GM12878 (cell line): ENCODE data around the gene GABARAPL2. TPM values are rescaled to one million over a fixed set of nuclear protein-coding genes. Genes with fewer than 3 reads are reported as not detected.

ENCODE experiments used
- ATAC-seq: fragments of 200-7000 bp; cut with Tn5 transposase; 3 replicates; pipeline ENCODE4 v1.9.1; 2020; ENCODE audit warnings: mild to moderate bottlenecking, moderate library complexity
- BruUV-seq: library from RNA; stranded (reverse); fragments of 400-500 nt; replicated peaks from 2 replicates; lab custom pipeline; 2021; lab: Mats Ljungman, UMichigan
- CTCF ChIA-PET: fragments of 300-600 bp; sonication (Branson Sonifier 250); formaldehyde crosslinking; extraction: SDS; loops from one replicate; lab custom pipeline; 2021; ENCODE audit warnings: inconsistent platforms; lab: Yijun Ruan, JAX
- POLR2A ChIA-PET: fragments of 350-600 bp; formaldehyde crosslinking; extraction: SDS; loops from one replicate; lab custom pipeline; 2021; ENCODE audit warnings: inconsistent platforms; lab: Charles Lee
- RAD21 ChIA-PET: fragments of 300-600 bp; sonication (Branson Sonifier 250); formaldehyde crosslinking; loops from one replicate; lab custom pipeline; 2023; ENCODE audit warnings: antibody characterized with exemption; ENCODE audit not compliant: unreplicated experiment; lab: Charles Lee
- SMC1A ChIA-PET: fragments of 300-600 bp; sonication (Branson Sonifier 250); formaldehyde crosslinking; loops from one replicate; lab custom pipeline; 2023; ENCODE audit not compliant: unreplicated experiment, uncharacterized antibody; lab: Charles Lee
- DNase-seq: peaks from one replicate; pipeline ENCODE4 v3.0.0-alpha.2; 2011; ENCODE audit warnings: low read depth, low spot score
- FAIRE-seq: peaks from 3 replicates; lab custom pipeline; 2011; peaks lifted over from hg19 to GRCh38; lab: Jason Lieb, UNC
- H2AFZ ChIP-seq: 2 replicates; pipeline ENCODE4 v1.6.0; 2011; ENCODE audit warnings: low read depth, low read length, control low read depth; ENCODE audit not compliant: control insufficient read depth
- H3K27ac ChIP-seq: 2 replicates; pipeline ENCODE4 v1.5.1; 2011; ENCODE audit warnings: control low read depth; ENCODE audit not compliant: control insufficient read depth, insufficient read depth
- H3K27me3 ChIP-seq, 2 experiments: replicated peaks in 1 of 2; 2 replicates each; pipeline versions ENCODE4 v1.6.0 to v1.6.1; 2011; ENCODE audit warnings: low read length in 1 of 2; ENCODE audit not compliant: control insufficient read depth in 2 of 2, insufficient read depth in 2 of 2
- H3K36me3 ChIP-seq, 2 experiments: 2 replicates each; pipeline ENCODE4 v1.5.1; 2011; ENCODE audit warnings: low read length in 1 of 2; ENCODE audit not compliant: control insufficient read depth in 2 of 2, insufficient read depth in 2 of 2
- H3K4me1 ChIP-seq: 2 replicates; pipeline ENCODE4 v1.6.1; 2011; ENCODE audit warnings: mild to moderate bottlenecking, low read length, moderate library complexity, mixed read lengths; ENCODE audit not compliant: control insufficient read depth, insufficient read depth
- H3K4me2 ChIP-seq: 2 replicates; pipeline ENCODE4 v1.6.0; 2011; ENCODE audit warnings: control low read depth; ENCODE audit not compliant: control insufficient read depth, insufficient read depth
- H3K4me3 ChIP-seq: fragments of 200-600 bp; sonication (generic); 2 replicates; pipeline ENCODE4 v1.5.1; 2016
- H3K79me2 ChIP-seq: 2 replicates; pipeline ENCODE4 v1.6.0; 2011; ENCODE audit warnings: low read length; ENCODE audit not compliant: control insufficient read depth, insufficient read depth
- H3K9ac ChIP-seq: 2 replicates; pipeline ENCODE4 v1.8.0; 2011; ENCODE audit warnings: low read length, control low read depth, mixed read lengths; ENCODE audit not compliant: control insufficient read depth, insufficient read depth
- H3K9me3 ChIP-seq: replicated peaks from 3 replicates; pipeline ENCODE4 v1.5.1; 2011; ENCODE audit warnings: mild to moderate bottlenecking, low read length; ENCODE audit not compliant: control insufficient read depth, insufficient read depth
- H4K20me1 ChIP-seq: 2 replicates; pipeline ENCODE4 v1.6.0; 2011; ENCODE audit not compliant: control insufficient read depth, insufficient read depth
- CHD2 ChIP-seq: IDR thresholded peaks from 2 replicates; pipeline ENCODE4 v1.6.1; 2011; ENCODE audit warnings: low read depth, low read length, improper control_type of control experiment, borderline replicate concordance
- ESRRA ChIP-seq: IDR thresholded peaks from 2 replicates; pipeline ENCODE4 v1.6.1; 2012; ENCODE audit warnings: mild to moderate bottlenecking, low read length, improper control_type of control experiment
- IKZF1 ChIP-seq: fragments of 450-650 bp; conservative IDR thresholded peaks from 2 replicates; pipeline ENCODE4 v1.6.1; 2017; ENCODE audit warnings: antibody characterized with exemption, mild to moderate bottlenecking
- IKZF2 ChIP-seq, 2 experiments: fragments of 450-650 bp; IDR thresholded peaks; 2 replicates each; pipeline ENCODE4 v1.6.1; 2017; ENCODE audit warnings: mild to moderate bottlenecking in 2 of 2, moderate library complexity in 2 of 2
- JUND ChIP-seq: IDR thresholded peaks from 2 replicates; pipeline ENCODE4 v1.6.1; 2012; ENCODE audit warnings: low read depth, mild to moderate bottlenecking, low read length, improper control_type of control experiment, moderate library complexity
- KDM1A ChIP-seq: fragments of 200-600 bp; sonication (generic); IDR thresholded peaks from 2 replicates; pipeline ENCODE4 v1.6.1; 2016; ENCODE audit warnings: borderline replicate concordance
- MYC ChIP-seq: IDR thresholded peaks from 2 replicates; pipeline ENCODE4 v1.6.1; 2011; ENCODE audit warnings: mild to moderate bottlenecking, low read length, moderate library complexity, inconsistent platforms; ENCODE audit not compliant: insufficient read depth, insufficient replicate concordance, insufficient read length, severe bottlenecking
- NRF1 ChIP-seq: conservative IDR thresholded peaks from 2 replicates; pipeline ENCODE4 v1.6.1; 2011; ENCODE audit warnings: mild to moderate bottlenecking, low read depth, low read length, improper control_type of control experiment
- RBBP5 ChIP-seq: fragments of 200-600 bp; sonication (generic); conservative IDR thresholded peaks from 2 replicates; pipeline ENCODE4 v1.6.1; 2016
- SIX5 ChIP-seq: IDR thresholded peaks from 2 replicates; pipeline ENCODE4 v1.6.1; 2011; ENCODE audit warnings: mild to moderate bottlenecking, low read depth, low read length, moderate library complexity; ENCODE audit not compliant: severe bottlenecking
- TCF7 ChIP-seq: IDR thresholded peaks from 2 replicates; pipeline ENCODE4 v1.6.1; 2014; ENCODE audit warnings: antibody characterized with exemption, borderline replicate concordance
- ZNF217 ChIP-seq: fragments of 450-650 bp; IDR thresholded peaks from 2 replicates; pipeline ENCODE4 v1.6.1; 2017; ENCODE audit warnings: antibody characterized with exemption, mild to moderate bottlenecking
- WGBS: methylation state at CpG from one replicate; pipeline ENCODE4 v1.1.6; 2016; ENCODE audit warnings: low lambda C conversion rate; ENCODE audit not compliant: insufficient replicate concordance, insufficient coverage; ENCODE audit errors: missing lambda C conversion rate; 5-methylcytosine and 5-hydroxymethylcytosine counted together
- in situ Hi-C: fragments of 300-500 bp; cut with MboI; formaldehyde crosslinking; loops from 9 replicates; pipeline ENCODE4 v1.14.3; 2018; ENCODE audit warnings: mixed read lengths
- intact Hi-C: fragments of 100-400 bp; cut with micrococcal nuclease; formaldehyde crosslinking; loops from one replicate; pipeline ENCODE4 v1.14.2; 2022; ENCODE audit not compliant: unreplicated experiment
- polyA plus RNA-seq, 11 experiments: library from polyadenylated mRNA; depleted of rRNA in 4 of 11; unstranded in 6 of 11; stranded (reverse) in 5 of 11; fragments of >200 nt; fragmentation: Nextera tagmentation in 4 of 11; fragmentation: Illumina TruSeq in 1 of 11; extraction: Ambion mirVana in 4 of 11; extraction: Trizol in 1 of 11; gene quantifications; 1 replicate in 1 of 11; 2 replicates in 10 of 11; pipeline versions ENCODE4 v1.2.1 to v1.2.3, GENCODE V29; 2011 to 2016; ENCODE audit warnings: inconsistent platforms in 2 of 11, missing spikeins in 2 of 11, low read depth in 1 of 11
- total RNA-seq, 4 experiments: library from RNA; depleted of rRNA in 3 of 4; stranded (reverse); fragments of >200 nt in 3 of 4; fragmentation: Illumina TruSeq in 1 of 4; extraction: Trizol in 1 of 4; gene quantifications; 2 replicates each; pipeline versions ENCODE4 v1.2.1 to v1.2.3, GENCODE V29; 2013 to 2021
- TF ChIP-seq, protein P1 (sequence below): fragments of 450-650 bp; formaldehyde crosslinking; IDR thresholded peaks from 2 replicates; pipeline ENCODE4 v1.4.0; 2022; ENCODE audit warnings: mild to moderate bottlenecking, moderate library complexity
- TF ChIP-seq, protein P2 (sequence below): IDR thresholded peaks from 2 replicates; pipeline ENCODE4 v1.6.1; 2012; ENCODE audit warnings: low read depth, low read length, improper control_type of control experiment

Gene GABARAPL2
- total and polyA plus RNA-seq, 10 of the 15 experiments (the other 5 are each of a cell fraction or from before 2014, with no cell fraction given), result 61.9 to 359 (median 128) TPM

GRCh38 chr16:75532791-75533190, 33.4 kb upstream of the GABARAPL2 start (continued):
- TF ChIP-seq, protein P1, sequence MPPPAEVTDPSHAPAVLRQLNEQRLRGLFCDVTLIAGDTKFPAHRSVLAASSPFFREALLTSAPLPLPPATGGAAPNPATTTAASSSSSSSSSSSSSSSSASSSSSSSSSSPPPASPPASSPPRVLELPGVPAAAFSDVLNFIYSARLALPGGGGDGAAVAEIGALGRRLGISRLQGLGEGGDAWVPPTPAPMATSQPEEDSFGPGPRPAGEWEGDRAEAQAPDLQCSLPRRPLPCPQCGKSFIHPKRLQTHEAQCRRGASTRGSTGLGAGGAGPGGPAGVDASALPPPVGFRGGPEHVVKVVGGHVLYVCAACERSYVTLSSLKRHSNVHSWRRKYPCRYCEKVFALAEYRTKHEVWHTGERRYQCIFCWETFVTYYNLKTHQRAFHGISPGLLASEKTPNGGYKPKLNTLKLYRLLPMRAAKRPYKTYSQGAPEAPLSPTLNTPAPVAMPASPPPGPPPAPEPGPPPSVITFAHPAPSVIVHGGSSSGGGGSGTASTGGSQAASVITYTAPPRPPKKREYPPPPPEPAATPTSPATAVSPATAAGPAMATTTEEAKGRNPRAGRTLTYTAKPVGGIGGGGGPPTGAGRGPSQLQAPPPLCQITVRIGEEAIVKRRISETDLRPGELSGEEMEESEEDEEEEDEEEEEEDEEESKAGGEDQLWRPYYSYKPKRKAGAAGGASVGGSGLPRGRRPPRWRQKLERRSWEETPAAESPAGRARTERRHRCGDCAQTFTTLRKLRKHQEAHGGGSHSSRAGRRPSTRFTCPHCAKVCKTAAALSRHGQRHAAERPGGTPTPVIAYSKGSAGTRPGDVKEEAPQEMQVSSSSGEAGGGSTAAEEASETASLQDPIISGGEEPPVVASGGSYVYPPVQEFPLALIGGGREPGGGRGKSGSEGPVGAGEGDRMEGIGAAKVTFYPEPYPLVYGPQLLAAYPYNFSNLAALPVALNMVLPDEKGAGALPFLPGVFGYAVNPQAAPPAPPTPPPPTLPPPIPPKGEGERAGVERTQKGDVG (CRISPR knock-in tag), result no peak
- TF ChIP-seq RBBP5 (no peak), SIX5 (no peak), NRF1 (no peak)

GRCh38 chr16:75534560-75535205, 31.5 kb upstream of the GABARAPL2 start:
- ChIA-PET SMC1A (interaction anchor here (0.9 to 2.0 kb wide), 2 partner anchors 18 to 27 kb away, joined by 3 to 5 read pairs; no protein-coding TSS in a partner anchor), CTCF (interaction anchor here (0.6 to 1.7 kb wide), 7 partner anchors 13 to 199 kb away, joined by 3 to 5 read pairs (median 3); no protein-coding TSS in a partner anchor), POLR2A (interaction anchor here (1.3 kb wide), 1 partner anchor 17 kb away, joined by 5 read pairs; no protein-coding TSS in a partner anchor), RAD21 (interaction anchor here (0.5 to 1.4 kb wide), 5 partner anchors 11 to 335 kb away, joined by 3 to 5 read pairs (median 3); no protein-coding TSS in a partner anchor)
- Histone ChIP-seq H3K4me3 (no peak overlapping the region), H3K4me2 (no peak overlapping the region), H3K4me1 (no peaks in the 10 kb centered on the region), H3K27ac (no peak overlapping the region), H3K27me3 (no peaks in the 10 kb centered on the region), H2AFZ (no peak overlapping the region), H3K79me2 (no peaks in the 10 kb centered on the region), H3K9ac (no peak overlapping the region), H3K9me3 (no peaks in the 10 kb centered on the region), H4K20me1 (no peaks in the 10 kb centered on the region), H3K36me3 (no peaks in the 10 kb centered on the region)
- DNase-seq (no peak), ATAC-seq (peak; percentile 17; the same call in 1 of the 3 replicates), FAIRE-seq (no peak)
- no TSS peak for BruUV-seq
- intact Hi-C loops, result no loop called here
- 52% methylated on average over 18 of the region's 19 CpGs for WGBS
- in situ Hi-C loops, result no loop called here
- TF ChIP-seq ZNF217, result no peak
- no peak for TF ChIP-seq CHD2
- TF ChIP-seq, protein P1 (CRISPR knock-in tag), result no peak
- TF ChIP-seq JUND, result no peak
- TF ChIP-seq IKZF1, result no peak
- TF ChIP-seq MYC, result no peak
- TF ChIP-seq, protein P2, sequence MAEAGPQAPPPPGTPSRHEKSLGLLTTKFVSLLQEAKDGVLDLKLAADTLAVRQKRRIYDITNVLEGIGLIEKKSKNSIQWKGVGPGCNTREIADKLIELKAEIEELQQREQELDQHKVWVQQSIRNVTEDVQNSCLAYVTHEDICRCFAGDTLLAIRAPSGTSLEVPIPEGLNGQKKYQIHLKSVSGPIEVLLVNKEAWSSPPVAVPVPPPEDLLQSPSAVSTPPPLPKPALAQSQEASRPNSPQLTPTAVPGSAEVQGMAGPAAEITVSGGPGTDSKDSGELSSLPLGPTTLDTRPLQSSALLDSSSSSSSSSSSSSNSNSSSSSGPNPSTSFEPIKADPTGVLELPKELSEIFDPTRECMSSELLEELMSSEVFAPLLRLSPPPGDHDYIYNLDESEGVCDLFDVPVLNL, result no peak
- no peak for TF ChIP-seq KDM1A
- TF ChIP-seq IKZF2 (IDR thresholded peaks at IDR 0.05), result no peak
- no peak for TF ChIP-seq ESRRA
- TF ChIP-seq TCF7, result no peak
- no peak for TF ChIP-seq NRF1
